Suppressor macrophage (primary cell): ENCODE results near the gene WNT7A.
A peak's percentile ranks its signal among the peaks of the same experiment; 100 is the strongest.

Experiments used
- DNase-seq, 4 experiments: peaks; one replicate each; pipeline ENCODE4 v3.0.0-alpha.2; 2020 to 2022

WNT7A gene

GRCh38 chr3:13844911-13845310 lies 35.0 kb downstream of the WNT7A start:
- DNase-seq = no peak

DNA sequence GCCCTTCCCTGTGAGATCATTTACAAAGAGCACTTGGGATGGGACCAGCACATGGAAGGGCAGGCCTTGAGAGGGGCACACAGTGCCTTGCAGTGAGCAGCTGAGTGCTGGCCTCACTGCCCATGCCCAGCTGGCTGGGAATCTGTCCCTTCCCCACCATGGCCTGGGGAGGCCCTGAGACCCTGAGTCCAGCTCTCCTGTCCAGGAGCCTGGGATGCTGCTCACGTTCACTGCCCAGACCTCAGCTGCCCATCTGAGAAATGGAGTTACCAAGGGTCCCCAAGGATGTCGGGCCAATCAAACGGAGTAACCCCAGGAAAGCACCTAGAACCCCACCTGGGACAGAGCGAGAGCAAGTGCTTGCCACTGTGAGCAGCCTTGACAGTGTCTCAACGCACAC lies 35.6 kb downstream of the WNT7A start:
- DNase-seq = no peak

DNA sequence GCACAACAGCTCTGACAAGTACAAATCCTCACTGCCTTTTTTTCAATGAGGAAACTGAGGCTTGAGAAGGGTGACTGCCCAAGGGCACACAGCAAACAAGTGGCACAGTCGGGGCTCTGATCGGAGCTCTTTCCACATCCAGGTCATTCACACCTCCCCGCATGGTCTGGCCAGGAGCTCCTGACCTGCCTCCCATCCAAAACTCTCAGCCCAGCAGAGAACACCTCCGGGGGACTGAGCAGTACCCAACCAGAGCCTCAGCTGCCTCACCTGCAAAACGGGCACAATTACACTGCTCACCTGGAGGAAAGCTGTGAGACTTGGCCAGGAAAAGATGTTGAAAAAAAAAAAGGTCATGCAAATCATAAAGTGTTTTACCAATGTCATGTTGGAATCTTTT lies 36.5 kb downstream of the WNT7A start:
- no peak for DNase-seq

- DNase-seq = no peak
Measured at GRCh38 chr3:13842226-13842625, 37.6 kb downstream of the WNT7A start.

GRCh38 chr3:13841826-13842225 lies 38.0 kb downstream of the WNT7A start:
- no peak for DNase-seq

DNA sequence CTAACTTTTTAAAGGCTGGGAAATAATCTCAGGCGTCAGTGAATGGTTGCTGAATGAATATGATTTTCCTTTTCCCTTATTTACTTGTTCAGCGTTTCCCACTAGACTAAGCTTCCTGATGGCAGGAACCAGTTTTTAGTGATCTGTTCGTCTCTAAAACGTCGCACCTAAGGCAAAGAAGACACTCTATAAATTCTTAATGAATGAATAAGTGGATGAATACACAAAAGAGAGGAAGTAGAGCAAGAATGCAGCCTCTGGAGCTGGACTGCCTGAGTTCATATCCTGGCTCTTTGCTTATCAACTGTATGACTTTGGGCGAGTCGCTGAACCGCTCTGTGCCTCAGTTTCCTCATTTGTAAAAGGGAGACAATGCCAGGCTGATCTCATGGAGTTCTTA lies 38.7 kb downstream of the WNT7A start:
- no peak for DNase-seq

DNA sequence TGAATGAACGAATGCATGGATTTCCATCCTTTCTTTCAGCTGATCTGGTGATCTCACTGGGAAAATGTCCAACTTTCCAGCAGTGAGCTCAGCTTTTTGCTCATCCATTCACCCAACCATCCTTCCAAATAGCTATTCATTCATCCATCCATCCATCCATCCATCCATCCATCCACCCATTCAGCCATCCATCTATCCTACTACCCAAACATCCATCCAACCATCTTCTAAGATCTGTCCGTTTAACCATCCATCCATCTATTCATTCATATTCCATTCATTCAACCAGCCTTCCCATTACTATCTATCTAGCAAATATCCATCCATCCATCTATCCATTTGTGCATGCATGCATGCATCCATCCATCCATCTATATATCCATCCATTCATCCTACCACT lies 39.4 kb downstream of the WNT7A start:
- DNase-seq = no peak

DNA sequence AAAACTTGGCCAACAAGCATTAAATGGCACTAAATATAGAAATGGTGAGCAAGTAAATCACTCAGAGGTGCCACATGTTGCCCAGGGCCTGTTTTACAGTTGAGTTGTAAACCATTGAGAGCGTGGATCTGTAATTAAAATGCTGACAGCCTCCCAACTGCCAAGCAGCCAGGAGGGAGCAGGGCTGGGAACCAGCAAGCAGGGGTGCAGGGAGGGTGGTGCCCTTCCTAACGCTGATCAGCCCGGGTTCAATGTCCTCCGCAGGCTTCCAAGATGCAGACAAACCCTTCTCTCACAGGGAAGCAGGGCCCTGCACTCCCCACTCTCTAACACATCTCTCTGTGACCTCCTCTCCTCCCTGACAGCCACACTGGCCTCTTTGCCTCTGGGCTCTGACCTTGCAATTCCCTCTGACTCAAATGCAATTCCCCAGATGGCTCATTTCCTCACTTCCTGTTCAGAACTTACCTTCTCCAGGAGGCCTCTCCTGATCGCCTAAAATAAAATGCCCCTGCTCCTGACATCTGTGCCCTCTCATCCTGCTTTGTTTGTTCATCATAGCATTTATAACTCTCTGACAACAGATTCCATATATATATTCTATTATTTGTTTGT lies 40.0 kb downstream of the WNT7A start:
- DNase-seq = no peak

GRCh38 chr3:13839253-13839652 lies 40.6 kb downstream of the WNT7A start:
- DNase-seq = no peak

GRCh38 chr3:13838421-13838820 lies 41.5 kb downstream of the WNT7A start:
- no peak for DNase-seq

DNA sequence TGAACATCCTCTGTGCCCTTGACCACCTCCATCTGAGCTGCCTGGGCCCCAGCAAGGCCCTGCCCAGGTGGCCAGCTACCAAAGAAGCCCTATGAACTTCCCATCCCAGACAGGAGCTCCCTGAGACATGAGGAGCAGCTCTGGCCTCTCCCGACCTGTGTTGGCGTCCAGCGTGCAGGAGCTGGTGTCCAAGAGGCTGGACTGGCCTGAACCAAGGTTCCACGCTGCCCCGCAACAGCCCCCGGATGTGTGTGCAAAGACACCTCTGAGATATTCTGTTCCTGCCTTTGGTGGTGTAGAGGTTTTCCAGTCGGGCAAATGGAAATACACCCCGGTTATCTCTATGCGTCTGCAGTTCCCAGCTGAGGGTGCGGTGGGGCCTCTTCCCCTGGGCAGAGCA lies 42.1 kb downstream of the WNT7A start:
- no peak for DNase-seq

- DNase-seq = no peak
Measured at GRCh38 chr3:13836658-13837587, 42.9 kb downstream of the WNT7A start.

DNA sequence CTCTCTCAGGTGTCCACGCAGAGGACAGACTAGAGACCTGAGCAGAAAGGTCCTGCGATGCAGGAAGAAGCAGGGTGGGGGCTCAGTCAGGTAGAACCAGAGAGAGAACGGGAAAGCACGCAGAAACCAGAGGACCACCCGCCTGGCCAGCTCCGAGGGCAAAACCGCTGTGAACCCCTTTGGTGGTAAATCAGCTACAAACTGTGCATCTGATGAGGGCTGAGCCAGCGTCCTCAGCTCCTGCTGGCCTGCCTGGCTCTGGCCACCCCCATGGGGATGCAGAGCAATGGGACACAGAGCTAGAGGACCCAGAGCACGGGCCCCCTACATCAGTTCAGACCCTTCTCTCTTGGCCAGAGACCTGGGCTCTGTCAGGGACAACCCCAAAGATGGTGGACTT lies 44.6 kb downstream of the WNT7A start:
- DNase-seq = no peak

DNA sequence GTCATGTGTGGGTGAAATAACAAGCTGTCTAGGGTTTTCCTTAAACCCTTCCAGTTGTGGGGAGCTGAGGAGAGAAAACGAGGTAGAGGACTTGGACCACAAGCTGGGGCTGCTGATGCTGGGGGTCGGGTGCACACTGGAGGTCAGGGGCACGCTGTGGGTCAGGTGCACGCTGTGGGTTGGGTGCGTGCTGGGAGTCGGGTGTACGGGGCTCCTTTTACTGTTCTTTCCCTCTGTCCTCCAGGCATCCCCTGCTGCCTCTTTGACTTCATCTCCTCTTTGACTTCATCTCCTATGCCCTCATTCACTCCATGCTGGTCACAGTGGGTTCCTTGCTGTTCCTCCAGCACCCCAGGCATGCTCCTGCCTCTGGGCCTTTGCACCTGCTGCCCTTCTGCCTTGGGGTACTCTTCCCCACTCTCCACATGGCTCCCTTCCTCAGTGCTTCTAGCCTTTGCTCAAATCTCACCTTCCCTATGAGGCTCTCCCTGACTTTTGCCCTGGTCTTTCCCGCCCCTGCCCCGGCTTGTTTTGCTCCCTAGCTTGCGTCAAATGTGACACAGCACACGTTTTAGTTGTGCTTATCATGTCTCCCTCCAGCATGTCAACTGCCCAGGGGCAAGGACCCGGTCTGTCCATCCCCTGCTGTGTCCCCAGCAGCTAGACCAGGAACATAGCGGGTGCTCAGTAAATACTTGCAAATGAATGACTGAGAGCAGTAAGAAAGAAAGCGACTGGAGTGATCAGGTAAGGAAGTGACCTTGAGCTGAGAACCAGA lies 45.4 kb downstream of the WNT7A start:
- no peak for DNase-seq

- no peak for DNase-seq
Measured at GRCh38 chr3:13833506-13834257, 46.2 kb downstream of the WNT7A start.

DNA sequence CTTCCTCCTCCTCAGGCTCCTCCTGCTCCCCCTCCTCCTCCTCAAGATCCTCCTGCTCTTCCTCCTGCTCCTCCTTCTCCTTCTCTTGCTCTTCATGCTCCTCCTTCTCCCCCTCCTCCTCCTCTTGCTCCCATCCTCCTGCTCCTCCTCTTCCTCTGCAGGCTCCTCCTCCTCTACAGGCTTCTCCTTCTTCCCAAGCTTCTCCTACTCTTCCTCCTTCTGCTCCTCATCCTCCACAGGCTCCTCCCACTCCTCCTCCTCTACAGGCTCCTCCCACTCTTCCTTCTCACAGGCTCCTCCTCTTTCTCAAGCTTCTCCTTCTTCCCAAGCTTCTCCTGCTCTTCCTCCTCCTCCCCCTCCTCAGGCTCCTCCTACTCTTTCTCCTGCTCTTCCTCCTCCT lies 47.7 kb downstream of the WNT7A start:
- no peak for DNase-seq

DNA sequence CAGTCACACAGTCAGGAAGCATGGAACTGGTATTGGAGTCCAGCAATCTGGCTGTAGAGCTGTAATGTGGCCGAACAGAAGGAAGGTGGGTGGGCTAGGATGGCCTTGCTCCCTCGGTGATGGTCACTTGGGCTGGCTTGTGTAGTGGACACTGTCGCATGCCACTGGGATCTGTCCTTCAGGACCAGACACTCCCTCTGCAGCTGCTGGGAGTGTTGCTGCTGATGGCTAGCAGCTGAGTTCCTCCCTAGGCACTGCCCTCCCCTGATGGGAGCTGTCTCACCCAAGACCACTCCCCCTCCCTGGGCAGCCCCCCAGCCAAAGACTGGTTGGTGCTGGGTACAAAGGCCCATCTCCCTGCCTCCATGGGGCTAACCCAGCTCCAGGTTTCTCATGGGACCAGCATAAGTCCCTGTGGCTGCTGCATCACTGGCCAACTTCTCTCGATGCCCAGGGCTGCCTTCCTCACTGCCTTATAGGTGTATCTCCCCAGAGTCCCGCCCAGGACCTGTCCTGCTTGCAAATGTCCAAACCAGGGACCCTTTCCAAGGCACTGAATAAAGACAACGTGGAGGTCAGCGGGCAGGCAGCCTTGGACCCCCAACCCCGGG lies 48.4 kb downstream of the WNT7A start:
- no peak for DNase-seq

DNA sequence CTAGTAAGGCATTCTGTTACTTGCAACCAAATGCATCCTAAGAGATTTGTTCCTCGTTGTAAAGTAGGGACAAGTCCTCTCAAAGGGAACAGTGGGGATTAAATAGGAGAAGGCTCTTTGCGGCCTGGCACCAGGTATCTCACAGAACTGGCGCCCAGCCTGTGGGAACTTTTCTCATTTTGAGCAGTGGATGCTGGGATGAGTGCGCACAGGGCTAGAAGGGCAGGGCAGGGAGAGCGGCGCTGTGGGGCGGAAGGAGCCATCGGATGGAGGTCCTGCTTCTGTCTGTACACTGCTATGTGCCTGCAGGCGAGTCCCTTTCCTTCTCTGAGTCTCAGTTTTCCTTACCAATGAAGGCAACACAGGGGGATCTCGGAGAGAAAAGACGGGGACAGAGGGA lies 50.6 kb downstream of the WNT7A start:
- DNase-seq = no peak

- DNase-seq = peak; percentile 9 to 59 (median 54)
Measured at GRCh38 chr3:13828501-13829265, 51.2 kb downstream of the WNT7A start.

GRCh38 chr3:13827699-13828098 lies 52.2 kb downstream of the WNT7A start:
- no peak for DNase-seq

- DNase-seq = no peak
Measured at GRCh38 chr3:13827256-13827655, 52.6 kb downstream of the WNT7A start.
